Stimulated activated CD4-positive, alpha-beta T cell treated with anti-CD3 and anti-CD28 coated beads, Interleukin-2, amount 100 ng/mL, for 4 hours (primary cell): Measurements from ENCODE around the gene TCF23.

Experiments used
- DNase-seq: peaks from one replicate; pipeline ENCODE4 v3.0.0-alpha.2; 2020; ENCODE audit warnings: low read depth

Gene TCF23

DNA sequence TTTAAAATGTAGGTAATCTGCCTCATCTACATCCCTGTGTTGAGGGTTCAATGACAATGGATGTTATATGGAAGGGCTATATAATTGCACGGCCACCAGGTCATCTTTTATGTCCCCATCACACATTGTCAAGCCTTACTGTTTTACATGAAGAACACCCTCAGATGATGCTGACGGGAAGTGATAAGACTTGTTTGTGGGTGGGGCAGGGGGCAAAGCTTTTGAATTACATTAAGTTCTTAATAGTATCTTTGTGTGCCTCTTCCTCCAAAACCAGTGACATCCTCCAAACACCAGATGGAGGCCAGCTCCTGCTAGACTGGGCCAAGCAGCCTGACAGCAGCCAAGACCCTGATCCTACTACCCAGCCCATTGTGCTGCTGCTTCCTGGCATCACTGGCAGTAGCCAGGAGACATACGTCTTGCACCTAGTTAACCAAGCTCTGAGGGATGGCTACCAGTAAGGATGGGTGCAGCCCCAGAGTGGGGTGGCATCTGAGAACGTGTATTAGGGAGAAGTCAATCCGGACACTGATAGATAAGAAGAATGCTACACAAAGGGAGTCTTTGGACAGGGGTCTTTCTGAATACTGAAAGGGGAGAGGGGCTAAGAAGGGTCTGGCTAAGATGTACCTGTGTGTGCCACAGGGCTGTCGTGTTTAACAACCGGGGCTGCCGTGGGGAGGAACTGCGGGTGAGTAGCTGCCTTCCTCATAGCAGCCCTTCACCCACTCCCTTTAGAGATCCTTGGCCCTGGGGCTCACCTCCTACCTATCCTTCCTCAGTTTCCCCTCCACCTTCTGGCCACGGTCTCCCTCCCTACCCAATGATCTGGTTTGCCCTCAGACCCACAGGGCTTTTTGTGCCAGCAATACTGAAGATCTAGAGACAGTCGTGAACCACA lies 19.9 kb upstream of the TCF23 start:
- DNase-seq, result no peak

DNA sequence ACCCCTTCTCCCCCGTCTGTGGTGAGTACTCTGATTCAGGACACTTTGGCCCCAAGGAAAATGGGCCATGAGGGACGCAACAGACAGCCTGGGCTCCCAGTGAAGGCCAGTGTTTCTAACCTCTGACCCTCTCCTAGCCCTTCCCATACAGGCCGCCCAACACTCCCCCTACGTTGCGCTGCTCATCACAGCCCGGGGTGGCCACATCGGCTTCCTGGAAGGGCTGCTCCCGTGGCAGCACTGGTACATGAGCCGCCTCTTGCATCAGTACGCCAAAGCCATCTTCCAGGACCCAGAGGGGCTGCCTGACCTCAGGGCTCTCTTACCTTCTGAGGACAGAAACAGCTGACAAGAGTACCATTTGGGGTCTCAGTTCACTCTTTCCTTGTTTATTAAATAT lies 18.4 kb upstream of the TCF23 start:
- no peak for DNase-seq

DNA sequence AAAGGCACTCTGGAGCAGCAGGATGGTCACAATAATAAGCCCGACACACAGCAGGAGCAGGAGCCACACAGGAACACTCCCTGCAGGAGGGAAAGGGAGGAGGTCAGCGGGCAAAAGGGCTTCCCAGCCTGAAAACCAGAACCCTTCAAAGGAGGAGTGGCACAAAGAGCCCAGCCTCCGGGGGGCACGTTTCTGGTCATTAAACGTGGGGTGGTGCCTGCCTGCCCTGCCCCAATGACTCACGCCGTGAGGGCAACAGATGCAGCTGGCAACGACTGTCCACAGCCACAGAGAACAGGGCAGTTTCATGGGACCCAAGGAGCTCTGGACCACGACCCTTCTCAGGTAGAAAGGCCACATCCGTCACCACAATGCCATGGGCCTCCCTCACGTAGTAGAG lies 17.4 kb upstream of the TCF23 start:
- no peak for DNase-seq

- no peak for DNase-seq
Measured at GRCh38 chr2:27133195-27133875, 15.5 kb upstream of the TCF23 start.

DNA sequence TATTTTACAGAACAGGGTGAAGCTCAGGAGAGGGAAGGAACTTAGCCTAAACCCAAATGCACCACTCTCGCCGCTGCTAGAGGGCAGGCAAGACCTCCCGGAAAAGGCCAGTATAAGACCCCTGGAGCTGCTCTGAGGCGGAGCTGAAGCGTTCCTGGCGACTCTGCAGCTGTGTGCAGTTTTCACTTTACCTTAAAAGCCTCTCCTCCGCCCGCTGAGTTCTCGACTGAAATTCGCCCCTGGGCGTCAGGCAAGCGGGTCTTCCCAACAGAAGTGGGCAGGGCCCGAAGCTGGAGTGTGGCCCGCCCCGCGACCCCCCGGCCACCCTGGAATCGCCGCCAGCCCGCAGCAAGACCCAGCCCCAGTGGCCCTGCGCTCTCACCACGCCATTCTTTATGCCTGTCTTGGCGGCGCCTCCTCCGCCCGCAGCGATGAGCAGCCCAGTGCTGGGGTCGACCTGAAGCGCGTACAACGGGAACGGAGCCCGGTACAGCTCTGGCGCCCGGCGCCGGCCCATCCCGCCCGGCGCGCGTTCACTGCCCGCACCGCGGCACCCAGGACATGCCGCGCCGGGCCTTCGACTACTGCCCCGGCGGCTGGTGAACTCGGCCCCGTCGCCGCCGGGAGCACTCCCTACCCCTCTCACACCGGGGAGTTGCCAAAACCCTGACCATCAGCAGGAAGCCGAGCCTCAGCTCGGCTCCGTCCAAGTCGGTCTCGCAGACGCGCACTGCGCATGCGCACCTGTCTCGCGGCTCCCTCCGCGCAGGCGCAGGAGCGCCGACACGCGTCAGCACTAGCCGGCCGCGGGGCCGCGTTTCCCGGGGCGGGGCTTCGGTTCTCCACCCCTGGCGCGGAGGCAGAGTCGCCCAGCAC lies 14.7 kb upstream of the TCF23 start, which contains the start of gene PREB:
PREB (minus strand) TSS at position 732 of the 876 bp plus-strand sequence; CDS start at position 517, 215 bp downstream.
- DNase-seq, result peak; percentile 97

DNA sequence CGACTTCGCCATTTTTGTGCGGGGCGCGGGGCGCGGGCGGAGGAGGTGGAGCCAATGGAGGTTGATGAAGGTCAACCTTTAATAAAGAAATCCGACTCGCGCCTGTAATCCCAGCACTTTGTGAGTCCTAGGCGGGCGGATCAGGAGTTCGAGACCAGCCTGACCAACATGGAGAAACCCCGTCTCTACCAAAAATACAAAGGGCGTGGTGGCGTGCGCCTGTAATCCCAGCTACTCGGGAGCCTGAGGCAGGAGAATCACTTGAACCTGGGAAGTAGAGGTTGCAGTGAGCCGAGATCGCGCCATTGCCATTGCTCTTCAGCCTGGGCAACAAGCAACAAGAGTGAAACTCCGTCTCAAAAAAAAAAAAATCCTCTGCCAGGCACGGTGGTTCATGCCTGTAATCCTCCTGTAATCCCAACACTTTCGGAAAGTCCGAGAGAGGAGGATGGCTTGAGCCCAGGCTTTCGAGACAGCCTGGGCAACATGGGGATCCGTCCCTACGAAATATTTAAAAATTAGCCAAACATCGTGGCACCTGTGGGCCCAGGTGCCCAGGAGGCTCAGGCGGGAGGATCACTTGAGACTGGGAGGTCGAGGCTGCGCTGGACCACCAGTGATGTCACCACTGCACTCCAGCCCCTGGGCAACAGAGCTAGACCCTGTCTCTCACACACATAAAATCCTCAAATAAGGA lies 13.9 kb upstream of the TCF23 start:
- DNase-seq, result no peak

DNA sequence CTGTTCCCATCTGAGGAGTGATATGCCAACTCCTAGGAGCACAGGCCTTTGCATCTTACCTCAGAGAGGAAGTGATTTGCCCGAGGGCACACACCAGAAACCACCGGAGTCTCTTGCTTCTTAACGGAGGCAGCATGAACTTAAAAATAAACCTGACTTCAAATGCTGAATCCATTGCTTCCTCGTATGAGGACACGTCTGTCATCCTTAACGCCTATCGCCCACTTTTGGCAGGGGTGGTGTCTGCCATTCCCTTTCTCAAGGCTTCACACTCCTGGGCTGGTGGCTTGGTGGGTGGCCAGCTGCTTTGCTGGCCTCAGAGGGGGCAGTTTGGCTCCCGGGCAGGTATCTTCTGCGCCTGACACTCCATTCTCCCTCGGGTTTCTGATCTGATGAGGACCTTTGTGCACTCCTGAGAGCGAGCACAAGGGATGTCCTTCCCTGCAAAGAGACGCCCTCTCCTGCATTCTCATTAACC lies 13.3 kb upstream of the TCF23 start:
- DNase-seq, result no peak

- DNase-seq, result no peak
Measured at GRCh38 chr2:27136751-27137150, 12.1 kb upstream of the TCF23 start.

GRCh38 chr2:27137322-27137935 lies 11.4 kb upstream of the TCF23 start:
- DNase-seq, result no peak

- DNase-seq, result no peak
Measured at GRCh38 chr2:27138111-27138510, 10.7 kb upstream of the TCF23 start.

GRCh38 chr2:27139310-27139709 lies 9.5 kb upstream of the TCF23 start, which contains the start of gene PRR30:
TSS of gene PRR30 (minus strand) at chr2:27139410. CDS start at chr2:27138329, 1,081 bp downstream.
- no peak for DNase-seq

DNA sequence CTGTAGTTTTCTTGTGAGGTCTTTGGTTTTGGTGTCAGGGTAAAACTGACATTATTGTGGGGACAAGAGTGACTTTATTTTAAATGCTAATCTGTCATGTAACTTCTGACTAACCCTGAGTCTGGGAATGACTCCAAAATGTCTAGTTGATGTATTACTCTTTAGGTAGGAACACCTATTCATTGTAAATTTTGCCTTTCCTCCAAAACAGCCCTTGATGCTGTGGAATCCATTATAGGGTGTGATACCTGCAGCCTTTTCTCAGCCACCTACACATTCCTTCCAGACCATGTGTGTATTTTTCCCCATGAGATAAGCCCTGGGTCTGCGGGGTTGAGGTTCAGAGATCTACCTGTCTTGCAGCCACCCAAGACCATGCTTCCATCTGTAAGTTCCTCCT lies 5.5 kb upstream of the TCF23 start:
- no peak for DNase-seq

GRCh38 chr2:27145682-27146081 lies 3.1 kb upstream of the TCF23 start:
- DNase-seq, result no peak

- DNase-seq, result no peak
Measured at GRCh38 chr2:27147935-27148334, 869 bp upstream of the TCF23 start.

- DNase-seq, result no peak
Measured at GRCh38 chr2:27149570-27150405, 984 bp downstream of the TCF23 start.

DNA sequence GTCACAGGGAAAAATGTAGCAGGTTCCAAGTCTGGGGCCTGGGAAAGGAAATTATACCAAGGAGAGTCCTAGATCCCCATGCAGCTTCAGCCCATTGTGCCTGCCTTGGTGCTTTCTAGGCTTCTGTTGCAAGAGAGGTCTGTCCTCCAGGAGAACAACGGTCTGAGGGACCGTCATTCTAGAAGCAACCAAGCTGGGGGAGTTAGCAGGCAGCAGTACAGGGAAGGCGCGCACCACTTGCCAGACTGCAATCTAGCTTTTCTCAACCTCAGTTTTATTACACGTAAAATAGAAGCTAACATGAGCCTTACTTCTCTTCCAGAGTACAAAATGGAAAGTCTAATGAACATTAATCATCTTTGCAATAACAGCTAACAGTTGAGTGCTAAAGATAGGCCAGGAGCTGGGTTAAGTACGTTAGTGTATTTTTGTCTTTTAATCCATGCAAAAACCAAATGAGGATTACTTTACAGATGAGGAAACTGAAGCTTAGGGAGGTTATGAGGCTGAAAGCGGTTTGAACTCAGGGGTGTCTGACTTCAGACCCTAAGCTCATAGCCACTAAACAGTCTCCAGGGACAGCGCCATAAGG lies 1.9 kb downstream of the TCF23 start:
- DNase-seq, result no peak

- DNase-seq, result no peak
Measured at GRCh38 chr2:27152102-27152795, 3.4 kb downstream of the TCF23 start.

DNA sequence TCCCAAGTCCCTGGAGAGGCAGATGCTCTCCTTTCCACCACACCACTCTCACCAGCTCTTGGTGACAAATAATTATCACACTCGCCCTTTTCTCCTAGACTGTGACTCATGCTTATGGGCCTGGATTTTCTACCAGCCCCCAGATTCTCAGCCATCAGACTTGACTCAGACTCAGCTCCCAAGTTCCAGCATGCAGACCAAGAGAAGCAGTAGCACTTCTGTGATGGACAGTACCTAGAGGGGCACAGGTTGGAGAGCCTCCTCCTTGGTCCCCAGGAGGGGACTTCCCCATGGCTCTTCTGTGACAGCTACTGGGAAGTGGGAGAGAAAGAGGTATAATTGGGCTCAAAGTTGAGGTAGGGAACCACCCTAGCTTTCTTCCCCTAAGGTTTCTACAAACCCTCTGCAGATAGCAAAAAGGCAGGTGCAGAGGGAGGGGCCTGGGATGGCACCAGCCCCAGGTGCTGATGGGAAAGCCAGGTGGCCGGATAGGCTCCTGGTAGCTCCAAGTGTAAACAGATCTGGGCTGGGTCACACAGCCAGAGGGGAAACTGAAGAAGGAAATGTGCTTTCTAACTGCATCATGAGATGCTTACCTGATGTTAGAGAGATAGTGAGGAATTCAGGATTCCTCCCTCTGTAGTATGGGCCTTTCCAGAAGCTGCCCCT lies 4.1 kb downstream of the TCF23 start:
- no peak for DNase-seq
